Adipose tissue (tissue), 3 donors: ENCODE results near the gene ERVFRD-1. TPM values are rescaled to one million over a fixed set of nuclear protein-coding genes. Genes with fewer than 3 reads are reported as not detected.
A peak's percentile ranks its signal among the peaks of the same experiment; 100 is the strongest.
"Not testable (repeated sequence)": the region's sequence is repeated elsewhere in the genome, so short reads cannot be mapped to it uniquely, and the experiment has no call there.

Experiments used
- H3K27ac ChIP-seq: one replicate; pipeline ENCODE4 v1.5.1; 2013; ENCODE audit warnings: low read depth, low read length
- WGBS, 3 donors: extraction: QIAGEN DNeasy Blood & Tissue Kit; methylation state at CpG; one replicate each; pipeline ENCODE4 v1.1.7; 2013; 5-methylcytosine and 5-hydroxymethylcytosine counted together
- polyA plus RNA-seq, 3 donors: library from polyadenylated mRNA; stranded (reverse); fragments of 200-250 nt; gene quantifications; one replicate each; pipeline ENCODE4 v1.2.3, GENCODE V29; 2013
- donor health status: healthy with polysubstance abuse.
- donor health status: Bipolar disorder and iron deficiency.
- donor health status: healthy.

Gene ERVFRD-1
- polyA plus RNA-seq, 3 donors, result 0.01 to 0.06 TPM; not detected in 1

- WGBS, 3 donors, result 0 to 1% (median 1%) methylated on average over 15 of the region's 15 CpGs
- H3K27ac ChIP-seq, result peak overlapping the region; percentile 23
Measured at GRCh38 chr6:11094411-11094851, 17.1 kb downstream of the ERVFRD-1 start.

DNA sequence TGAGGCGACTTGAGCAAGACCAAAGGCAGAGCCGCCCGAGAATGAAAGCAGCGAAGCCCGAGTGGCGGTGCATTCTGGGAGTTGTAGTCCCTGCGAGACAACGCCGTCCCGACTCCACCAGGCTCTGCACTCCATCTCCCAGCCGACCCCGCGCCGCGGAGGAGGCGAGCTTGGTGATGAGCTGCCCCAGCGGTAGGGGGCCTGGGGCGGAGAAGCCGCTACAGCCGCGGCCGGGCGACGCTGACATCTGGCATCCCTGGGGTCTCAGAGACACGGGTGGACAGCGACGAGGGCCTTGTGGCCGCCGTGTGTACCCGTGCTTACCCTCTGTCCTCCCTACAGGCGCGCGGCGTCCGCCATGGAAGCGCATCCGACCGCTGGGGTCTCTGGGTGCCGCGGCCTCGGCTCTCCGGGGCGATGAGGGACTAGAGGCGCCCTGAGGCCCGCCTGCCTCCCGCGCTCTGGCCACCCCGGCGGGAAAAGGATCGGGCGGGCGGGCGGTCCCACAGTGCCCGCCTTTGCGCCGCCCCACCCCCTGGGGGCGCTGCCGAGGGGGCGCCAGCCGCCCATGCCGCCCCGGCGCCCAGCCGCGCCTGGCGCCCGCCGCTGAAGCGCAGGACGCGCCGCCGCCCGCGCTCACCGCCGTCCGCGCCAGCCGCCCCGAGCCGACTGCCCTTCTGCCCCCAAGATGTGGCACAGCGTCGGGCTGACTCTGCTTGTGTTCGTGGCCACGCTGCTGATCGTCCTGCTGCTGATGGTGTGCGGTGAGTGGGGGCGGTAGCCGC, 17.7 kb downstream of the ERVFRD-1 start, which contains the start of gene SMIM13:
Gene SMIM13, plus strand, starts transcription at position 209 of the 785 bp plus-strand sequence. Its CDS starts 480 bp downstream, at position 689.
- peak within 1 kb of the TSS; percentile 98 for H3K27ac ChIP-seq
- 0 to 1% (median 0%) methylated on average over 61 to 90 of the region's 90 CpGs for WGBS, 3 donors

- peak overlapping the region; percentile 35 for H3K27ac ChIP-seq
- WGBS, 3 donors, result 0% methylated on average over 17 of the region's 17 CpGs
Measured at GRCh38 chr6:11093376-11093625, 18.2 kb downstream of the ERVFRD-1 start.

DNA sequence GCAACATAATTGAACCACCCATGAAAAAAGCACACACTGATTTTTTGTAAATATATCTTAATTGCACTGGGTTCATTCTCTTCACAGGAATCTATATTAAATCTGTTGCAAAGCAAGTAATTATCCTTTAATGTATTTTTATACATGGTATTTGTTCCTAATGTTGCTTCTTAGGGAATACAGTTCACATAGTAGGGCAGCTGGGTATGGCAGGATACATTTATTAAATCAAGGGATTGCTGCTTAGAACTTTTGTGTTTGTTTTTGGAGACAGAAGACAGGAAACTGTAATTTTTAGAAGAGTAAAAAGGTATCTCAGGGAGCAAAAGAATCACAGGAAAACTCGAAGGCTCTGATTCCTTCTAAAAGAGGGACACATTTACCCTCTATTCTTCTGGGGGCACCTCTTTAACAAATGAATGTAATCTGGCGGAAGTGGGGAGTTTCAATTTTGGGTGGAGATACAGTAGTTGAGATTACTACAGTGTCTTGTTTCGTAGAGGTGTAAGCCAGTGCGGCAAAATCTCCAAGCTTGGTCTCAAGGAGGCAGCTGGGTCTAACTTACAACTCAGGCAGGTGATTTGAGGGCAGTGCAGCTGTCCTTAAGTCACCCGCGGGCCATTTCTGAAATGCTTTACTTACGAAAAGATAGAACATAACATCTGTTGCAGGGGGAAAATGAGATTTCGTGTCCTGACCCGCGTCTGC, 18.7 kb downstream of the ERVFRD-1 start:
- H3K27ac ChIP-seq, result peak overlapping the region; percentile 35
- 1 to 4% (median 3%) methylated on average over 10 of the region's 10 CpGs for WGBS, 3 donors

DNA sequence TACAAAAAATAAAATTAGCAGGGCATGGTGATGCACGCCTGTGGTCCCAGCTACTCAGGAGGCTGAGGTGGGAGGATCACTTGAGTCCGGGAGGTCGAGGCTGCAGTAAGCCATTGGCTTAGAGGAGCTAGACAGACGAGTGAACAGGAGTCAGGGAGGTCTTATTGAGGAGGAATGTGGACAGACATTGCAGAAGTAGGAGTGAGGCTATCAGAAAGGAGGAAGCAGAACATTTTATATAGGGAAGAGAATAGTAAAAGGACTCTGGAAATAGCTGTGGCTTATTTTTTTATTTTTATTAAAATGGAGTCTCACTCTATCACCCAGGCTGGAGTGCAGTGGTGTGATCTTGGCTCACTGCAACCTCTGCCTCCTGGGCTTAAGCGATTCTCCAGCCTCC, 20.4 kb downstream of the ERVFRD-1 start:
- 89 to 93% (median 92%) methylated on average over 5 of the region's 5 CpGs for WGBS, 3 donors
- H3K27ac ChIP-seq, result not testable (repeated sequence)

DNA sequence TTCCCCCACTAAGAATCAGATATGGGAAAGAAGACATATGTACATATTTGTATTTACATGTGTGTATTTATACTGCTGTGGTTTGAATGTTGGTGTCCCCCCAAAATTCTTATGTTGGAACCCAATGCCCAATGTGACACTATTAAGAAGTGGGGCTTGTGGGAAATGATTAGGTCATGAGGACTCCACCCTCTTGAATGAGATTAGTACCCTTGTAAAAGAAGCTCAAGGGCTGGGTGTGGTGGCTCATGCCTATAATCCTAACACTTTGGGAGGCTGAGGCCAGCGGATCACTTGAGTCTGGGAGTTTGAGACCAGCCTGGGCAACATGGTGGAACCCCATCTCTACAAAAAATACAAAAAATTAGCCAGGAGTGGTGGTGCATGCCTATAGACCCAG, 21.8 kb downstream of the ERVFRD-1 start:
- WGBS, 3 donors, result 90 to 96% (median 90%) methylated on average over 1 of the region's 1 CpG
- H3K27ac ChIP-seq, result no peak overlapping the region

GRCh38 chr6:11087141-11087812, 24.2 kb downstream of the ERVFRD-1 start:
- 84 to 87% (median 84%) methylated on average over 36 to 47 of the region's 47 CpGs for WGBS, 3 donors
- not testable (repeated sequence) for H3K27ac ChIP-seq

- 55 to 62% (median 57%) methylated on average over 3 of the region's 3 CpGs for WGBS, 3 donors
- no peak overlapping the region for H3K27ac ChIP-seq
Measured at GRCh38 chr6:11085758-11086435, 25.6 kb downstream of the ERVFRD-1 start.

DNA sequence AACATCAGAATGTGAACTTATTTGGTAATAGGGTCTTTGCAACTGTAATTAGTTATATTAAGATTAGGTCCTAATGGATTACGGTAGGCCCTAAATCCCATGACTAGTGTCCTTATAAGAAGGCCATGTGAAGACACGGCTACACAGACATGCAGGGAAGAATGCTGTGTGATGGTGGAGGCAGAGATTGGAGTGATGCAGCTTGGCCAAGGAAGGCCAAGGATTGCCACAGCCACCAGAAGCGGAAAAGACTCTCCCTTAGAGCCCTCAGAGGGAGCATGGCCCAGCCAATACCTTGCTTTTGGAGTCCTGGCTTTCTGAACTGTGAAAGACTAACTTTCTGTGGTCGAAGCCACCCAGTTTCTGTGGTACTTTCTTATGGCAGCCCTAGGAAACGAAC, 27.6 kb downstream of the ERVFRD-1 start:
- WGBS, 3 donors, result 82 to 98% (median 93%) methylated on average over 5 of the region's 5 CpGs
- H3K27ac ChIP-seq, result no peak overlapping the region

DNA sequence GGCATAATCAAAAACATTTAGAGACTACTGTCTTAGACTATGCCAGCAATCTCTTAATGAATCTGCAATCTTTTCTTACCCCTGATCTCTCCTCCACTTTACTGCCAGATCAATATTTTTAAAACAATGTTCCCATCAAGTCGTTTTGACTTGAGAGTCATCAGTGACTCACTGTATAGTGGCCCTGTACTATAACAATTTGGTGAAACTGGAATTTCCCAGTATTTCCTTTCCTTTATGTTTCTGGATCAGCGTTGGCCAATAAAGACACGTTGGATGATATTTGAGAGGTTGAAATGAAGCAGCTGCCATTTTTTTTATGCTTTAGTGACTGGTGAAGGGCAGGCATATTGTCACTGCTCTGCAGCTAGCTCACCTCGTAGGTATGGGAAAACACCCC, 28.0 kb downstream of the ERVFRD-1 start:
- 73 to 82% (median 79%) methylated on average over 4 of the region's 4 CpGs for WGBS, 3 donors
- H3K27ac ChIP-seq, result no peak overlapping the region

GRCh38 chr6:11080296-11080695, 31.2 kb downstream of the ERVFRD-1 start:
- H3K27ac ChIP-seq, result no peak overlapping the region
- WGBS, 3 donors, result 59 to 68% (median 64%) methylated on average over 3 of the region's 3 CpGs

DNA sequence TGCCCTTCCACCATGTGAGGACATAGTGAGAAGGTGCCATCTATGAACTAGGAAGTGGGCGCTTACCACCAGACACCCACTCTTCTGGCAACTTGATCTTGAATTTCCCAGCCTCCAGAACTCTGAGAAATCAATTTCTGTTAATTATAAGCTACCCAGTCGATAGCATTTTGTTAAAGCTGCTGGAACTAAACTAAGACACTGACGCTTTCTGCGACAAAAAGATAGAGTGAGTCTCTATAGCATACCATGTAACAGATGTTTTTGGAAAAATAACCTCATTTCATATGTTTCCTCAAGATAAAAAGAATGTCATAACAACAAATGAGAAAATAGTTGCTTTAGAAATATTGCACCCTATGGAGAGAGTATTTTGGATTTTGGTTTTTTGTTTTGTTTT, 33.3 kb downstream of the ERVFRD-1 start:
- no peak overlapping the region for H3K27ac ChIP-seq
- WGBS, 3 donors, result 53 to 95% (median 94%) methylated on average over 4 of the region's 4 CpGs

DNA sequence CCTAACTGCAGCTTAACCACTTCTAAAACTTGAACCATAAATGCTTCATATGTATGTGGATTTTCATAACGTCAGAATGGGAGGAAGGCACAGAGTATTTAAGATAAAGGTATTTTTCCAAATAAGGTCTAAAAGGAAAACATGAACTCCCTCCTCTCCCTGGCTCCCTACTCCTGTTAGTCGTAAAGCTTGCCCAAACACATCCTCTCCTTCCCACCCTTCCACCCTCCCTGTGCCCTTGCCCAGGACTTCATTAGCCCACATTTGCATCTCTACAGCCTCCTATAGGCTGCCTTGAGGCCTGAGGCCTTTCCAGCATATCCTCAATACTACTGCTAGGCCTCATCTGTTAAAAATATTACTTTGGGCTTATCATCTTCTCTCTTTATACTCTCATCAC, 35.0 kb downstream of the ERVFRD-1 start:
- H3K27ac ChIP-seq, result no peak overlapping the region
- 80 to 84% (median 81%) methylated on average over 2 of the region's 2 CpGs for WGBS, 3 donors

DNA sequence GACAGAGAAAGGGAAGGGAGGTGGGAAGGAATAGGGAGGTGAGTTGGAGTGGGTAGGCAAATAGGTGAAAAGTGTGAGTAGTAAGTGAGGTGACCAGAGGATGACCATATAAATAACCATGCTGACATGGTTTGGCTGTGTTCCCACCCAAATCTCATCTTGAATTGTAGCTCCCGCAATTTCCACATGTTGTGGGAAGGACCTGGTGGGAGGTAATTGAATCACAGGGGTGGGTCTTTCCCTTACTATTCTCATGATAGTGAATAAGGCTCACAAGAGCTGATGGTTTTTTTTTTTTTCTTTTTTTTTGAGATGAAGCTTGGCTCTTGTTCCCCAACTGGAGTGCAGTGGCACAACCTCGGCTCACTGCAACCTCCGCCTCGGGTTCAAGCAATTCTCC, 39.4 kb downstream of the ERVFRD-1 start:
- no peak overlapping the region for H3K27ac ChIP-seq
- WGBS, 3 donors, result 84 to 96% (median 92%) methylated on average over 4 of the region's 4 CpGs

- WGBS, 3 donors, result 55 to 64% (median 57%) methylated on average over 2 of the region's 2 CpGs
Measured at GRCh38 chr6:11069760-11070159, 41.8 kb downstream of the ERVFRD-1 start.

DNA sequence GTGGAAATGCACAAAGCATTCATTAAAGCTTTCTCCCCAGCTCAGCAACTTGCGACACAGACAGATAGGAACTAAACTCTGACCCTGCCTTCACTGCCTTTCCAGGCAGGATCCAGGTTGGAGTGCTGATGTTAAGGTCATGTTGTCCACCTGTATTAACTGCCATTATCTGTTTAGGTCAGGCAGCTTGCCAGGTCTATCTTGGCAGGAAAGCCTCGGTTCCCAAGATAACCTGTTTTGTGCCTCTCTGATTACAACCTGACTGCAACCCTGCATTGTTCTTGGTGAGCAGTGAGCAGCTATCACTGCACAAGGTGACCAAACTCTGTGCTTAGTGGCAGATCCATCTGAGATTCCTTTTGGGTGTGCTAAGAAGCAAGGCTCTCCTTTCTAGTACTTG, 44.2 kb downstream of the ERVFRD-1 start:
- WGBS, 3 donors, result 23 to 66% (median 62%) methylated on average over 2 of the region's 2 CpGs
- H3K27ac ChIP-seq, result no peak overlapping the region

More at GRCh38 chr6:11069760-11070159, 41.8 kb downstream of the ERVFRD-1 start:
- H3K27ac ChIP-seq, result no peak overlapping the region

DNA sequence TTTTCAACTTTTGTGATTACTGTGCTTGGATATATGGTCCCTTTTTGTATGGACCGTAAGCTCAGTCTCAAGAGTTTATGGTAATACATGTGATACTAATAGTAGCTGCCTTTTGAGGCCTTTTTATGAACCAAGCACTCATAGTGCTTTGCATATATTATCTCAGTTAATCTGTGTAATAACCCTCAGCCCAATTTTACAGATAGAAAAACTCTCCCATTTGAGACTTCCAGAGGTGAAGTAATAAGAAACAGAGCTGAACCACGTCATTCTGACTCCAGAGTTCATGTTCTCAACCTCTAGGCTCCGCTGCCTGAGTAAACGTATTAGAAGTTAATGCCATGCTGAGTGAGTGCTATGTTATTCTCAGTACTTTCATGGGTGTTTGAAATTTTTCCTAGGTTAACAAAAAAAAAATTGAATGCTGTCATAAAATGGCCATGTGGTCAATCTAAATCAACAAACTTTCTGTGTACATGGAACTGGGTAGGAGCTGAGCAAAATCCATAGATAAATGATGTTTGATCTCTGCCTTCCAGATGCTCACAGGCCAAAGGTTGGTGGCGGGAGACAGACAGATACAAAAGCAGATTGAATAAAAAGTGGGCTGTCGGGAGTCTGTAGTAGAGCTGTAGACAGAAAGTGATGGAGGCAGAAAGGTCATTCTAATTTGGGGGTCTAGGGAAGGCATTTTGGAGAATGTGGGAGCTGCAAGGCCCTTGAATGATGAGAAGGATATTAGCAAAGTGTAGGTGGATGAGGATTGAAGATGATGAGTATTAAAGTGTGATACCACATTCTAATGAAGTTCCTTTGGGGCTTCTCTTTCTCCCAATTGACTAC, 44.8 kb downstream of the ERVFRD-1 start:
- no peak overlapping the region for H3K27ac ChIP-seq
- WGBS, 3 donors, result 86 to 97% (median 91%) methylated on average over 6 of the region's 6 CpGs
